Measurements from ENCODE around the gene SLC12A2. TPM values are rescaled to one million over a fixed set of nuclear protein-coding genes. Genes with fewer than 3 reads are reported as not detected.

Gene SLC12A2
- total RNA-seq, 1 experiment from 2014 or later, result 576 TPM

DNA sequence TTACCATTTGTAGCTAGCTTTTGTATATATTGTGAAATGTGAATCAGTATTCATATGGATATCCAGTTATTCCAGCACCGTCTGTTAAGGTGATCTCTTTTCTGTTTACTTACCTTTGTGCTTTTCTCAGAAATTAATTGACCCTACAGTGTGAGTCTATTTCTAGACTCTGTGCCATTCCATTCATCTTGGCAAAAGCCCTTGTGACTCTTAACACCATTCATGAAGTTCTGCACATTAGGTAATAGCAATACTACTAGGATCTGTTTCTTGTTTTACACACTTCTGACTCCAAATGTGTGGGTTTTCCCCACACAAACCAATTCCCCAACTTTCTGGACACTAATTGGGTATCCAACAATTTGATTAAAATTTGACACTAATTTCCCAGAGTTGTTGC, 40.4 kb downstream of the SLC12A2 start:
- no TSS peak for BruUV-seq (replicated peaks)
- Mint-ChIP-seq H3K36me3 (ENCODE audit: insufficient read depth, unreplicated experiment) (peaks cover 56% of the 10 kb centered on the region), H3K27ac (ENCODE audit: unreplicated experiment) (no peak overlapping the region), H3K4me1 (ENCODE audit: low read depth, unreplicated experiment) (peaks cover 7% of the 10 kb centered on the region), H3K9me3 (ENCODE audit: low read depth, unreplicated experiment) (no peaks in the 10 kb centered on the region), H3K4me3 (ENCODE audit: low read depth, unreplicated experiment) (no peak overlapping the region), H3K27me3 (ENCODE audit: unreplicated experiment) (no peaks in the 10 kb centered on the region)
- intact Hi-C loops (cut with micrococcal nuclease; ENCODE audit: unreplicated experiment), result no loop called here
- CTCF ChIA-PET, result interaction anchor here (0.6 to 1.4 kb wide), 2 partner anchors 200 to 248 kb away, joined by 3 to 6 read pairs; no protein-coding TSS in a partner anchor
- no peak for DNase-seq
- TF ChIP-seq, protein P1, sequence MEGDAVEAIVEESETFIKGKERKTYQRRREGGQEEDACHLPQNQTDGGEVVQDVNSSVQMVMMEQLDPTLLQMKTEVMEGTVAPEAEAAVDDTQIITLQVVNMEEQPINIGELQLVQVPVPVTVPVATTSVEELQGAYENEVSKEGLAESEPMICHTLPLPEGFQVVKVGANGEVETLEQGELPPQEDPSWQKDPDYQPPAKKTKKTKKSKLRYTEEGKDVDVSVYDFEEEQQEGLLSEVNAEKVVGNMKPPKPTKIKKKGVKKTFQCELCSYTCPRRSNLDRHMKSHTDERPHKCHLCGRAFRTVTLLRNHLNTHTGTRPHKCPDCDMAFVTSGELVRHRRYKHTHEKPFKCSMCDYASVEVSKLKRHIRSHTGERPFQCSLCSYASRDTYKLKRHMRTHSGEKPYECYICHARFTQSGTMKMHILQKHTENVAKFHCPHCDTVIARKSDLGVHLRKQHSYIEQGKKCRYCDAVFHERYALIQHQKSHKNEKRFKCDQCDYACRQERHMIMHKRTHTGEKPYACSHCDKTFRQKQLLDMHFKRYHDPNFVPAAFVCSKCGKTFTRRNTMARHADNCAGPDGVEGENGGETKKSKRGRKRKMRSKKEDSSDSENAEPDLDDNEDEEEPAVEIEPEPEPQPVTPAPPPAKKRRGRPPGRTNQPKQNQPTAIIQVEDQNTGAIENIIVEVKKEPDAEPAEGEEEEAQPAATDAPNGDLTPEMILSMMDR (IDR thresholded peaks at IDR 0.05; ENCODE audit: unreplicated experiment), result no peak

DNA sequence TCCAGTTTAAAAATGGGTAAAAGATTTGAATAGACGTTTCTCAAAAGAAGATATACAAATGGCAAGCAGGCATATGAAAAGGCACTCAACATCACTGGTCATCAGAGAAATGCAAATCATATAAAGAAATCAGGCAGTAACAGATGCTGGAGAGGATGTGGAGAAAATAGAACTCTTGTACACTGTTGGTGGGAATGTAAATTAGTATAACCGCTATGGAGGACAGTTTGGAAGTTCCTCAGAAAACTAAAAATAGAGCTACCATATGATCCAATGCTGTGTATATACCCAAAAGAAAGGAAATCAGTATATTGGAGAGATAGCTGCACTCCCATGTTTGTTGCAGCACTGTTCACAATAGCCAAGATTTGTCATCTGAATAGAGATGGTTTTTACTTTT, 42.7 kb downstream of the SLC12A2 start:
- CTCF ChIA-PET, result no interaction called here
- TSS peak; percentile 5 for BruUV-seq (replicated peaks)
- intact Hi-C loops (cut with micrococcal nuclease; ENCODE audit: unreplicated experiment), result no loop called here

DNA sequence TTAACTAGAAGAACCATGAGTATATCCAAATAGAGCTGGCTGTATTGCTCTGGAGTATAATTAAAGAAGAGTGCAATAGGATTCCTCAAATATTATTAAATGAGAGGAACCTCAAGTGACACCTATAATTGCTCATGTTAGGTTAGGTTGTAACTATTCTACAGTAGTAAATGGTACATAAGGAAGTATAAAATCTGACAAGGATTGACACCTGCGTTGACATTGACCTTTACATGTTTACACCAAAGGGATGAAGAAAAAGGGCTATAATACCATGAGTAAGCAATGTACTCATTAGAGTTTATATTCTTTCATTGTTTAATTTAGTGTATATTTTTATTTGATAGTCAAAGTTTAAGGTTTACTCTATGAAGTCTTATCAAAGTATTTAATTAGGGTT, 48.9 kb downstream of the SLC12A2 start:
- CTCF ChIA-PET, result interaction anchor here (0.6 kb wide), 1 partner anchor 221 kb away, joined by 6 read pairs; no protein-coding TSS in a partner anchor
- intact Hi-C loops (cut with micrococcal nuclease; ENCODE audit: unreplicated experiment), result no loop called here
- Mint-ChIP-seq H3K4me3 (ENCODE audit: low read depth, unreplicated experiment) (no peak overlapping the region), H3K27ac (ENCODE audit: unreplicated experiment) (peak overlapping the region; percentile 2), H3K9me3 (ENCODE audit: low read depth, unreplicated experiment) (no peaks in the 10 kb centered on the region), H3K4me1 (ENCODE audit: low read depth, unreplicated experiment) (peaks cover 18% of the 10 kb centered on the region), H3K27me3 (ENCODE audit: unreplicated experiment) (no peaks in the 10 kb centered on the region), H3K36me3 (ENCODE audit: insufficient read depth, unreplicated experiment) (peaks cover 73% of the 10 kb centered on the region)
- no peak for DNase-seq
- BruUV-seq (replicated peaks), result no TSS peak
- TF ChIP-seq, protein P1 (IDR thresholded peaks at IDR 0.05; ENCODE audit: unreplicated experiment), result no peak

More for the DNA sequence above, 42.7 kb downstream of the SLC12A2 start:
- Mint-ChIP-seq H3K9me3 (ENCODE audit: low read depth, unreplicated experiment) (no peaks in the 10 kb centered on the region), H3K27me3 (ENCODE audit: unreplicated experiment) (no peaks in the 10 kb centered on the region), H3K4me3 (ENCODE audit: low read depth, unreplicated experiment) (no peak overlapping the region), H3K27ac (ENCODE audit: unreplicated experiment) (no peak overlapping the region), H3K4me1 (ENCODE audit: low read depth, unreplicated experiment) (peaks cover 7% of the 10 kb centered on the region), H3K36me3 (ENCODE audit: insufficient read depth, unreplicated experiment) (peaks cover 71% of the 10 kb centered on the region)
- TF ChIP-seq, protein P1 (IDR thresholded peaks at IDR 0.05; ENCODE audit: unreplicated experiment), result no peak
- no peak for DNase-seq

DNA sequence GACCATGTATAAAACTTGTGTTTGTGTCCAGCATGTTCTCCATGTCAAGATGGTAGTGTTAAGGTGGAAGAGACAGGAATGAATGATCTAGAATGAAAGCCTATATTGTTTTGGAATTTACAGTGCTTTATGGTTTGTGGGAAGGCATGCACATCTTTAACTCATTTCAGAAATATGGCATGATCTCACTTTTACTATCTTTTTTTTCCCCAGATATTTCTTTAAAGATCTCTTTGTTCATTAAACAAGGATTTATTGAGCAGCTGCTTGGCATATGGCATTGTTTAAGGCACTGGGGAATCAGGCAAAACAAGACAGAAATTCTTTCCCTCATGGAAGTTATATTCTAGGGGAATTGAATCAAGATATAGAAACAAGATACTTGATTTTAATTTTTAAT, 51.7 kb downstream of the SLC12A2 start:
- H3K27ac Mint-ChIP-seq (ENCODE audit: unreplicated experiment), result peak overlapping the region; percentile 42
- H3K27me3 Mint-ChIP-seq (ENCODE audit: unreplicated experiment), result no peaks in the 10 kb centered on the region
- CTCF ChIA-PET, result no interaction called here
- intact Hi-C loops (cut with micrococcal nuclease; ENCODE audit: unreplicated experiment), result no loop called here
- H3K9me3 Mint-ChIP-seq (ENCODE audit: low read depth, unreplicated experiment), result no peaks in the 10 kb centered on the region
- no TSS peak for BruUV-seq (replicated peaks)
- TF ChIP-seq, protein P1 (IDR thresholded peaks at IDR 0.05; ENCODE audit: unreplicated experiment), result no peak
- H3K4me1 Mint-ChIP-seq (ENCODE audit: low read depth, unreplicated experiment), result peaks cover 18% of the 10 kb centered on the region
- H3K36me3 Mint-ChIP-seq (ENCODE audit: insufficient read depth, unreplicated experiment), result peaks cover 71% of the 10 kb centered on the region
- DNase-seq, result no peak
- no peak overlapping the region for H3K4me3 Mint-ChIP-seq (ENCODE audit: low read depth, unreplicated experiment)
